OCI-LY3 (cell line): Measurements from ENCODE around the gene ACP6.

Experiments
- EZH2phosphoT487 ChIP-seq: fragments of 200-600 bp; shearing (Covaris generic); IDR thresholded peaks from 2 replicates; pipeline ENCODE4 v1.6.1; 2018; ENCODE audit warnings: antibody characterized with exemption, mixed run types, low read depth
- TF ChIP-seq, protein P1 (sequence below): fragments of 200-600, 300-600 bp; sonication (generic); IDR thresholded peaks from 2 replicates; pipeline ENCODE4 v1.5.1; 2014; ENCODE audit warnings: antibody characterized with exemption, low read length, low read depth

DNA sequence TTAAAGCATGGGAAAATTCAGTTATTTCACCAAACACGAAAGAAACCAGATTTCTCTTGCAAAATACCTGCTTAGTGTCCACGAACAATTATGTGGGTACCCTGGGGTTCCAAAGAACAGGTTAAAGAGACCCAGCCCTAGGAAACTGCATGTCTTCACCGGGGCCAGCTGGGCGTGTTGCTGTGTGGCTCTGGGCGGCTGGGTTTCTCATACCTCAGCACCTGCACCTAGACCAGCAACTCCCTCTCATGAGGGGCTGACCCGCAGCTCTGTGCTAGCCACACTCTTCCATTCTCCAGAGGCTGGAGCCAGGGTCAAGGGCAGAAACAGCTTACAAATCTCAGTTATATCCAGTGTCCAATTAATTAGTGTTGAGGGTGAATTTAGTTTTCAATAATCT, 40.3 kb downstream of the ACP6 start:
- TF ChIP-seq, protein P1, sequence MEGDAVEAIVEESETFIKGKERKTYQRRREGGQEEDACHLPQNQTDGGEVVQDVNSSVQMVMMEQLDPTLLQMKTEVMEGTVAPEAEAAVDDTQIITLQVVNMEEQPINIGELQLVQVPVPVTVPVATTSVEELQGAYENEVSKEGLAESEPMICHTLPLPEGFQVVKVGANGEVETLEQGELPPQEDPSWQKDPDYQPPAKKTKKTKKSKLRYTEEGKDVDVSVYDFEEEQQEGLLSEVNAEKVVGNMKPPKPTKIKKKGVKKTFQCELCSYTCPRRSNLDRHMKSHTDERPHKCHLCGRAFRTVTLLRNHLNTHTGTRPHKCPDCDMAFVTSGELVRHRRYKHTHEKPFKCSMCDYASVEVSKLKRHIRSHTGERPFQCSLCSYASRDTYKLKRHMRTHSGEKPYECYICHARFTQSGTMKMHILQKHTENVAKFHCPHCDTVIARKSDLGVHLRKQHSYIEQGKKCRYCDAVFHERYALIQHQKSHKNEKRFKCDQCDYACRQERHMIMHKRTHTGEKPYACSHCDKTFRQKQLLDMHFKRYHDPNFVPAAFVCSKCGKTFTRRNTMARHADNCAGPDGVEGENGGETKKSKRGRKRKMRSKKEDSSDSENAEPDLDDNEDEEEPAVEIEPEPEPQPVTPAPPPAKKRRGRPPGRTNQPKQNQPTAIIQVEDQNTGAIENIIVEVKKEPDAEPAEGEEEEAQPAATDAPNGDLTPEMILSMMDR, result no peak
- no peak for TF ChIP-seq EZH2phosphoT487
